Measurements from ENCODE around the gene IL21R. TPM values are rescaled to one million over a fixed set of nuclear protein-coding genes. Genes with fewer than 3 reads are reported as not detected.

IL21R gene
- total RNA-seq, 2 experiments from 2014 or later, result 34.5 to 34.8 TPM

DNA sequence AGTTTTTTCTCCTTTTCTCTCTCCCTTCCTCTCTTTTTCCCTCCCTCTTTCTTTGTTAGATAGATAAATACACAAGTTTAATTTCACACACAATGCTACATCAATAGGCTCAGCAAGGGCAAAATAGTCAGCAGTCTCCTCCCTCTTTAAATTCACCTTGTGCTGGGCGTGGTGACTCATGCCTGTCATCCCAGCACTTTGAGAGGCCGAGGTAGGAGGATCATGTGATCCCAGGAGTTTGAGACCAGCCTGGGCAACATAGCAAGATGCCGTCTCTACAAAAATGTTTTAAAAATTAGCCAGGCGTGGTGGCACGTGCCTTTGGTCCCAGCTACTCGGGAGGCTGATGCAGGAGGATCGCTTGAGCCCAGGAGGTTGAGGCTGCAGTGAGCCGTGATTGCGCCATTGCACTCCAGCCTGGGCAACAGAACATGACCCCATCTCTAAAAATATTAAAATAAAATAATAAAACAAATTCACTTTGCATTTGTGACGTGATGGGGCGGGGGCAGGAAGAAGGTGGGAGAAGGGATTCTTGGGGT is 27.4 kb downstream of the IL21R start:
- no peak overlapping the region for H3K27ac ChIP-seq (ENCODE audit: low read depth in 1 of 2, low read length in 2 of 2)
- intact Hi-C loops (cut with DNase I, micrococcal nuclease), result no loop called here
- ChIA-PET CTCF (no interaction called here), POLR2A (no interaction called here)
- Mint-ChIP-seq H3K4me3 (no peak overlapping the region), H3K36me3 (ENCODE audit: low read depth) (peaks cover 81% of the 10 kb centered on the region), H3K27ac (peak overlapping the region; percentile 69), H3K4me1 (ENCODE audit: low read depth) (peaks cover 71% of the 10 kb centered on the region), H3K27me3 (no peaks in the 10 kb centered on the region), H3K9me3 (no peaks in the 10 kb centered on the region)
- no peak overlapping the region for H3K4me3 ChIP-seq (ENCODE audit: low read length)
- H3K36me3 ChIP-seq (ENCODE audit: insufficient read depth, low read length), result peaks cover 55% of the 10 kb centered on the region
- peaks cover 39% of the 10 kb centered on the region for H3K4me1 ChIP-seq (ENCODE audit: insufficient read depth, low read length)
- H3K27me3 ChIP-seq (ENCODE audit: control insufficient read depth in 1 of 2, insufficient read depth in 2 of 2, low read length in 2 of 2), result no peaks in the 10 kb centered on the region
- no peaks in the 10 kb centered on the region for H3K9me3 ChIP-seq (ENCODE audit: control insufficient read depth in 1 of 2, insufficient read depth in 1 of 2, low read length in 2 of 2)
- DNase-seq (peak in 1 of 14 experiments; percentile 15), ATAC-seq (ENCODE audit: poor library complexity) (no peak)
- TF ChIP-seq, protein P1, sequence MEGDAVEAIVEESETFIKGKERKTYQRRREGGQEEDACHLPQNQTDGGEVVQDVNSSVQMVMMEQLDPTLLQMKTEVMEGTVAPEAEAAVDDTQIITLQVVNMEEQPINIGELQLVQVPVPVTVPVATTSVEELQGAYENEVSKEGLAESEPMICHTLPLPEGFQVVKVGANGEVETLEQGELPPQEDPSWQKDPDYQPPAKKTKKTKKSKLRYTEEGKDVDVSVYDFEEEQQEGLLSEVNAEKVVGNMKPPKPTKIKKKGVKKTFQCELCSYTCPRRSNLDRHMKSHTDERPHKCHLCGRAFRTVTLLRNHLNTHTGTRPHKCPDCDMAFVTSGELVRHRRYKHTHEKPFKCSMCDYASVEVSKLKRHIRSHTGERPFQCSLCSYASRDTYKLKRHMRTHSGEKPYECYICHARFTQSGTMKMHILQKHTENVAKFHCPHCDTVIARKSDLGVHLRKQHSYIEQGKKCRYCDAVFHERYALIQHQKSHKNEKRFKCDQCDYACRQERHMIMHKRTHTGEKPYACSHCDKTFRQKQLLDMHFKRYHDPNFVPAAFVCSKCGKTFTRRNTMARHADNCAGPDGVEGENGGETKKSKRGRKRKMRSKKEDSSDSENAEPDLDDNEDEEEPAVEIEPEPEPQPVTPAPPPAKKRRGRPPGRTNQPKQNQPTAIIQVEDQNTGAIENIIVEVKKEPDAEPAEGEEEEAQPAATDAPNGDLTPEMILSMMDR (IDR thresholded peaks at IDR 0.05), result no peak

DNA sequence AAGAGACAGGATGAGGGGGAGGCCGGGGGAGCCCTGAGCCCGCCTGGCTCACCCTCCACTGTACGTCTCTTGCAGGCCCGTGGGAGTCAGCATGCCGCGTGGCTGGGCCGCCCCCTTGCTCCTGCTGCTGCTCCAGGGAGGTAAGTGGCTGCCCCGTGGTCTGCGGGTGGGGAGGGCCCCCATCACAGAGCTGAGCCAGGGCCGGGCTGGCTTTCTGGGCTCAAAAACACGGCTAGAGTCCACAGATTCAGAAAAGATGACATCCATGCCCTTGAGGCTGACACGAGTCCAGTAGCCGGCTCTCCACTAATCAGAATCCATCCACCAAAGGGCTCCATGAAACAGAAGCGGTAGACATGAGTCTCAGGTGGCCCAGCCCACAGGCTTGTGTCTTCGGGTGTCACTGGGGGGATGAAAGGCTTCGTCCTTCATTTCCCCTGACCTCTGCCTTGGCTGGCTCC is 28.0 kb downstream of the IL21R start:
- Histone ChIP-seq H3K9me3 (ENCODE audit: control insufficient read depth in 1 of 2, insufficient read depth in 1 of 2, low read length in 2 of 2) (no peaks in the 10 kb centered on the region), H3K4me3 (ENCODE audit: low read length) (no peak overlapping the region), H3K27me3 (ENCODE audit: control insufficient read depth in 1 of 2, insufficient read depth in 2 of 2, low read length in 2 of 2) (no peaks in the 10 kb centered on the region), H3K4me1 (ENCODE audit: insufficient read depth, low read length) (peaks cover 39% of the 10 kb centered on the region), H3K27ac (ENCODE audit: low read depth in 1 of 2, low read length in 2 of 2) (no peak overlapping the region), H3K36me3 (ENCODE audit: insufficient read depth, low read length) (peaks cover 55% of the 10 kb centered on the region)
- intact Hi-C loops (cut with DNase I, micrococcal nuclease), result no loop called here
- Mint-ChIP-seq H3K4me3 (no peak overlapping the region), H3K4me1 (ENCODE audit: low read depth) (peaks cover 65% of the 10 kb centered on the region), H3K27ac (peak overlapping the region; percentile 56), H3K27me3 (no peaks in the 10 kb centered on the region), H3K36me3 (ENCODE audit: low read depth) (peaks cover 81% of the 10 kb centered on the region), H3K9me3 (no peaks in the 10 kb centered on the region)
- no peak for ATAC-seq (ENCODE audit: poor library complexity)
- peak in 1 of 14 experiments; percentile 20 for DNase-seq
- ChIA-PET POLR2A (interaction anchor here (1.1 kb wide), 1 partner anchor 26 kb away, joined by 3 read pairs; no protein-coding TSS in a partner anchor), CTCF (no interaction called here)
- TF ChIP-seq, protein P1 (IDR thresholded peaks at IDR 0.05), result no peak

DNA sequence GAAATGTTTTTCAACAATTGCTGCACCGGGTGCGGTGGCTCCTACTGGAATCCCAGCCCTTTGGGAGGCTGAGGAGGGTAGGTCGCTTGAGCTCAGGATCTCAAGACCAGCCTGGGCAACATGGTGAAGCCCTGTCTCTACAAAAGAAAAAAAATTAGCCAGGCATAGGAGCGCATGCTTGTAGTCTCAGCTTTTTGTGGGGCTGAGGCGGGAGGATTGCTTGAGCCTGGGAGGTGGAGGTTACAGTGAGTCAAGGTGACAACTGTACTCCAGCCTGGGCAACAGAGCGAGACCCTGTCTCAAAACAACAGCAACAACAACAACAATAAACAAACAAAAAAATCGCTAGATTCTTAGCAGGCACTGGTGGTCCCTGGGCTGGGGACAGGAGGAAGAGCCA is 28.5 kb downstream of the IL21R start:
- peak in 1 of 14 experiments; percentile 21 for DNase-seq
- no peaks in the 10 kb centered on the region for H3K27me3 Mint-ChIP-seq
- H3K4me1 Mint-ChIP-seq (ENCODE audit: low read depth), result peaks cover 62% of the 10 kb centered on the region
- no peak overlapping the region for H3K27ac ChIP-seq (ENCODE audit: low read depth in 1 of 2, low read length in 2 of 2)
- H3K4me3 Mint-ChIP-seq, result no peak overlapping the region
- peak overlapping the region; percentile 56 for H3K27ac Mint-ChIP-seq
- no peak for ATAC-seq (ENCODE audit: poor library complexity)
- H3K4me3 ChIP-seq (ENCODE audit: low read length), result no peak overlapping the region
- TF ChIP-seq, protein P1 (IDR thresholded peaks at IDR 0.05), result no peak
- H3K4me1 ChIP-seq (ENCODE audit: insufficient read depth, low read length), result peaks cover 37% of the 10 kb centered on the region
- no peaks in the 10 kb centered on the region for H3K9me3 ChIP-seq (ENCODE audit: control insufficient read depth in 1 of 2, insufficient read depth in 1 of 2, low read length in 2 of 2)
- POLR2A ChIA-PET, result interaction anchor here (1.1 kb wide), 2 partner anchors 27 to 29 kb away, joined by 3 read pairs; partner anchors contain the start of gene IL21R
- H3K36me3 ChIP-seq (ENCODE audit: insufficient read depth, low read length), result peaks cover 55% of the 10 kb centered on the region
- intact Hi-C loops (cut with DNase I, micrococcal nuclease), result no loop called here
- CTCF ChIA-PET, result no interaction called here
- peaks cover 78% of the 10 kb centered on the region for H3K36me3 Mint-ChIP-seq (ENCODE audit: low read depth)
- H3K9me3 Mint-ChIP-seq, result no peaks in the 10 kb centered on the region
- no peaks in the 10 kb centered on the region for H3K27me3 ChIP-seq (ENCODE audit: control insufficient read depth in 1 of 2, insufficient read depth in 2 of 2, low read length in 2 of 2)

Measured in CD4-positive, alpha-beta T cell (primary cell).